GM21529 (cell line): ENCODE data around the gene TNFRSF4.
"Not testable (repeated sequence)": the region's sequence is repeated elsewhere in the genome, so short reads cannot be mapped to it uniquely, and the experiment has no call there.

Experiments used
- ATAC-seq: cut with Tn5 transposase; IDR thresholded peaks from one replicate; pipeline ENCODE4 v1.9.1; 2021; ENCODE audit not compliant: unreplicated experiment

Gene TNFRSF4

DNA sequence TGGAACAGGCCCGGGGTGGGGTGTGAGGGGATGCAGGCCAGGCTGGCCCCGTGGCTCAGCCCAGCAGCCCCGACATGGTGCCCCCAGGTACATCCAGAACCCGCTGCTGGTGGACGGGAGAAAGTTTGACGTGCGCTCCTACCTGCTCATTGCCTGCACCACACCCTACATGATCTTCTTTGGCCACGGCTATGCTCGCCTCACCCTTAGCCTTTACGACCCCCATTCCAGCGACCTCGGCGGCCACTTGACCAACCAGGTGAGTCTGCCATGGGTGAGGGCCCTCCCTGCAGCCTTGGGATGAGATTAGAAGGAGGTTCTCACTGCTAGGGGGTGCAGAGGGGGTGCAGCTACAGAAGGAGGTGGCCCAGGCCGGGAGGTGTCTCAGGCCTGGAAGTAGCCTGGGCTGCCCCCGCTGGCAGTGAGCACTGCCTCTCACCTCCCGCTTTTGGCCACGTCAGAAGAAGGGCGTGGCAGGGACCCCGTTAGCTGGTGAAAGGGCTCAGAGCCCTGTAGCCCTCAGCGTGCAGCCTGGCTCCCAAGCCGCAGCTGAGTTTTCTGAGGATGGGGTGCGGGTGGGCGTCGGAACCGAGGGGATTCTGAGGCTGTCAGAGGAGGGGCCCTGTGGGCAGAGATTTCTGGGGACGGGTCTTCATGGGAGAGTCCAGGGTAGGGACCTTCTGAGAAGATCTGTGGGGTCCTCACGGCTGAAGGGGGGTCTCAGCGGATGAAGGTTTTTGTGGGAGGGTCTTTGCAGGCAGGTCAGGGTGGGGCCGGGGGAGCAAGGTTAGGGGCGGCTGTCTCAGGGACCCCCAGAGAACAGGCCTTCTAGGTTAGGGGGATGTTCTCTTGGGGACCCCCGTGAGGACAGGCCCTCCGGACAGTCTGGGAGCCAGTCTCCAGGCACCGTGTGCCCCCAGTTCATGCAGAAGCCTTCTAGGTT, 29.8 kb downstream of the TNFRSF4 start:
- no peak for ATAC-seq

GRCh38 chr1:1183221-1183747, 30.7 kb downstream of the TNFRSF4 start:
- no peak for ATAC-seq

DNA sequence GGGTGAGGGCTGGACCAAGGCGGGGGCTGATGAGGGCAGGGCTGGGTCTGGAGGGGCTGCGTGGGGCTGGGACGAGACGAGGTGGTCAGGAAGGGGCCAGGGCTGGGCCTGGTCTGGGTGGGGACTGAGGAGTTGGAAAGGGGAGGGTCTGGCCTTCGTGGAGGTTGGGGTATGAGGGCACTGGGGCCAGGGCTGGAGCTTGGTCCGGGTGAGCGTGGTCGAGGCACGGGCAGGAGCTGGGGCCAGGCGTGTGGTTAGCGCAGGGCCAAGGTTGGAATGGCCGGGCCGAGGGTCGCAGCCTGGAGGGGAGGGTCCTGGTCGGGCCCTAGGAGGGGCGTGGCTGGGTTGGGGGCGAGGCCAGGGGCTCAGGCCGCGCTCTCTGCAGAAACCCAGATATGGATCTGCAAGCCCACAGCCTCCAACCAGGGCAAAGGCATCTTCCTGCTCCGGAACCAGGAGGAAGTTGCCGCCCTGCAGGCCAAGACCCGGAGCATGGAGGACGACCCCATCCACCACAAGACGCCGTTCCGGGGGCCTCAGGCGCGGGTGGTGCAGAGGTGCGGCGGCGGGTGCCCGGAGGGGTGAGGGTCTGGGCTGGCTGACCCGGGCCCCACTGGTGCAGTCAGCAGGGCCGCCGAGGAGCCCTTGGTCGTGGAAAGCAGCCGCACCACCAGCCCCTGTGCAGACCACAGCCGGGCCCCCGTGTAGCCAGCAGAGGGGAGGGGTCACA, 31.3 kb downstream of the TNFRSF4 start:
- no peak for ATAC-seq

DNA sequence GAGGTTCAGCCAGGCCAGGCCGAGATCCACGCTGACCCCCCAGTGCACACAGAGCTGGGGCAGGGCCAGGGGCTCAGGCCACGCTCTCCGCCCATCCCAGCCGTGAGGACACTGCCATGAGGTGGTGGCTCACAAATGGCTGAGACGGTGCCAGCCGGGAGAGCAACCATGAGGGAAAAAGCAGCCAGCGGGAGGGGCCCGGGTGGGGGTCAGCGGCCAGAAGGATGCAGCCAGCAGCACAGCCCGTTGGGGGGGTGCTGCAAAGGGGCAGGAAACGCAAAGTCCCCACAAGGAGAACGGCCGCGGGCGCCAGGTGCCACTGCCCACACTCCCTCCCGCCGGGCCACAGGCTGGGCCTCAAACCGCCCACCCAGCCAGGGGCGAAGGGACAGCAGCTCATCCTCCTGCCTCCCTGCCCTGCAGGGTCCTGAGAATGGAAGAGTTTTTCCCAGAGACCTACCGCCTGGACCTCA, 32.0 kb downstream of the TNFRSF4 start:
- no peak for ATAC-seq

DNA sequence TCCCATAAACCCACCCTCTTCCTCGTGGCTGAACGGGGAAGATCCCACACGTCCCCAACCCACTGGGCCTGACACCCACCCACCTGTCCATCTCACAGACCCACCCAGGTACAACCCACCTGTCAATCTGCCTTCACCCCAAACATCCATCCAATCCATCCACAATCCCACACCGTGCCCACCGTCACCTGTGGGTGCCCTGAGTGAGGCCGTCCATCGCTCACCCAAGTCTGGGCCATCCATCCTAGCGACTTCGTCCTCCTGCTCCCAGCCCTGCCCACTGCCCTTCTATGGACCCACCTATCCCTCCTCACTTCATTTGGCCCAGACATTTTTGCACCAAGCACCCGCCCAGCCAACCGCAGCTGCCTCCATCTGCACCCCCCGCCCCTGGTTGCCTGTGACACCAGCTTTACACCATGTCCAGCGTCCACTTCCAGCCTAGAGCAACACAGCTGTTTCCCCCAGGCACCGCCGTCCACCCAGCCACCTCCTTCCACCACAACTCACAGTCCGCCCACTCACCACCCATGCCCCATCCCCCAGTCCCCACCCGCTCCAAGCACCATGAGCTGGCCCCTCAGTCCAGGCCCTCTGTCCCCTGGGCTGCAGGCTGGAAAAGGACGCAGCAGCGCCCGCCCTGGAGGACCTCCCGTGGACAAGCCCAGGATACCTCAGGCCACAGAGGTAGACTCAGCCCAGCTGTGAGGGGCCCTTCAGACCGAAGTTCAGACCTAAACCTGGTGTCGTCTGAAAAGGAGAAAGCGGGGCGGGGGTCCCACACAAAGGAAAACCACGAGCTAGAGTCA, 32.6 kb downstream of the TNFRSF4 start:
- ATAC-seq, result no peak

DNA sequence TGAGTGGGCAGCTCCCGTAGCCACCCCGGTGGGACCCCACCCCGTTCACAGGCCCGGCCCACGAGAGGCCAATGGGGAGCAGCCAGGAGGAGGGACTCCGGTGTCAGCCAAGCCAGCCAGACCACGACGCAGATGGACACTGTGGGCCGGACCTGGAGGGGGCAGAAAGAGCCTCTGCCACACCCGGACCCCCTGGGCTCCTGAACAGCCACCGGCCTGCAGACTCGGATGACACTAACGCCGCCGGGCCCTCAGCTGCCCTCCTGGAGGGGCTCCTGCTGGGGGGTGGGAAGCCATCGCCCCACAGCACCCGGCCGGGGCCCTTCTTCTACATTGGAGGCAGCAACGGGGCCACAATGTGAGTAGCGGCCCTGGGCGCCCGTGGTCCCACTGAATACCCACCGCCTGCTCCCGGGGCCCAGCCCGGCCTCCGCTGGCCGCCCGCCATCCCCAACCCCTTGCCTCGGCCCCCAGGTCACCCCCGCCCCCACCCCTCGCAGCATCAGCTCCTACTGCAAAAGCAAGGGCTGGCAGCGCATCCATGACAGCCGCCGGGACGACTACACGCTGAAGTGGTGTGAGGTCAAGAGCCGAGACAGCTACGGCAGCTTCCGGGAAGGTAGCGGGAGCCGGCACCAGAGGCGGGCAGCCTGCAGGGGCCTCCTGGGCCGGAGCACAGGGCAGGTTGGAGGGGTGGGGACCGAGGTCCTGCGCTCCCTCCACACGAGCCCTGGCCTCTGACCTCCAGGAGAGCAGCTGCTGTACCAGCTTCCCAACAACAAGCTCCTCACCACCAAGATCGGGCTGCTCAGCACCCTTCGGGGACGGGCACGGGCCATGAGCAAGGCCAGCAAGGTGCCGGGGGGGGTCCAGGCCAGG, 33.7 kb downstream of the TNFRSF4 start:
- ATAC-seq, result no peak

- no peak for ATAC-seq
These were observed 34.5 kb downstream of the TNFRSF4 start for GRCh38 chr1:1179346-1179982.

DNA sequence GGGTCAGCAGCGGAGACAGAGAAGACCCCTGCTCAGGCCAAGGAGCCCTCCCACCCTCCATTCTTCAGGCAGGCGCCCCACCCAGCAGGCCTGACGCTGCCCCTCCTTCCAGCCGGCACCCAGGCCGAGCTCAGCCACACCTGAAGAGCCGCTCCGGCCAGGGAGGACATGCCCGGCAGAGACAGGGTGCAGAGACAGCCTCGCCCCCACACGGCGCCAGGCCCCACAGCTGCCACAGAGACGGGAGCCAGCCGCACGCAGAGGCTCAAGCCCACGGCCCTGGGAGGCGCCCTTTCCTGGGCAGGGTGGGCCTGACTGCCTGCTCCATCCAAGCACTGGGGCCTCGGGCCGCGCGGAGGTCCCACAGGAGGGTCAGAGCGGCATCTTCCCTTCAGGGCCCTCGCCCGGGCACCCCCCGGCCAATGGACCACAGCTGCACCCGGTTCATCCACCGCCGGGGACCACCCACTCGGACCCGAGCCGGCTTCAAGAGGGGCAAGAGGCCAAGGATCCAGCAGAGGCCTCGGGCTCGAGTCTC, 35.1 kb downstream of the TNFRSF4 start:
- ATAC-seq, result no peak

DNA sequence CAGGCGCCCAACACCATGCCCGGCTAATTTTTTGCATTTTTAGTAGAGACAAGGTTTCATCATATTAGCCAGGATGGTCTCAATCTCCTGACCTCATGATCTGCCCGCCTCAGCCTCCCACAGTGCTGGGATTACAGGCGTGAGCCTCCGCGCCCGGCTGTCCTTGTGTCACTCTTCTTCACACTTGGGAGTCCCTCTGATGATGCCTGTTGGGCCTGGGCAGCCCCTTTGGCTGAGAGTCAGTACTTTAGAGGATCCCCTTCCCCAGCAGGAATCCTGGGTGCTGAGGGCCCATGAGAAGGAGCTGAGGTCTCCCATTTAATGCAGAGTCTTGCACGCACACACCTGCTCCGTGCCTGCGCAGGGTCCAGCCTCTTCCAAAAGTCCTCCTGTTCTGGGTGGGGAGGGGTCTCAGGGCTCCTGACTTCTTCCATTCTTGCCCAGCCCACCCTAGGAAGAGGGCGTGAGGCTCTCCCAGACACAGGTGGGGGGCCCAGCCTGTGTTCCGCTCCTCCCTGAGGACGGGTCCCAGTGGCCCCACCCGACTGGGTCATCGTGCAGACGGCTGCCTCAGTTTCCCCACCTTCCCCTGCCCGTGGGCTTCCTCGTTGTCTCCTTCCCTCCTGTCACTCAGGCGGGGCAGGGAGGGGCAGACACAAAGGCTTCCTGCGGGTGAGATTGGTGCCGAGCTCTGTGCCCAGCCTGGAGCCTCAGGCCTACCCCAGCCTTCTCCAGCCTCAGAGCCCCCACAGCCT, 36.3 kb downstream of the TNFRSF4 start:
- no peak for ATAC-seq

GRCh38 chr1:1176931-1177330, 37.0 kb downstream of the TNFRSF4 start:
- ATAC-seq, result no peak

- not testable (repeated sequence) for ATAC-seq
These were observed 37.7 kb downstream of the TNFRSF4 start for GRCh38 chr1:1176063-1176761.

- ATAC-seq, result no peak
These were observed 38.5 kb downstream of the TNFRSF4 start for GRCh38 chr1:1175221-1176062.

DNA sequence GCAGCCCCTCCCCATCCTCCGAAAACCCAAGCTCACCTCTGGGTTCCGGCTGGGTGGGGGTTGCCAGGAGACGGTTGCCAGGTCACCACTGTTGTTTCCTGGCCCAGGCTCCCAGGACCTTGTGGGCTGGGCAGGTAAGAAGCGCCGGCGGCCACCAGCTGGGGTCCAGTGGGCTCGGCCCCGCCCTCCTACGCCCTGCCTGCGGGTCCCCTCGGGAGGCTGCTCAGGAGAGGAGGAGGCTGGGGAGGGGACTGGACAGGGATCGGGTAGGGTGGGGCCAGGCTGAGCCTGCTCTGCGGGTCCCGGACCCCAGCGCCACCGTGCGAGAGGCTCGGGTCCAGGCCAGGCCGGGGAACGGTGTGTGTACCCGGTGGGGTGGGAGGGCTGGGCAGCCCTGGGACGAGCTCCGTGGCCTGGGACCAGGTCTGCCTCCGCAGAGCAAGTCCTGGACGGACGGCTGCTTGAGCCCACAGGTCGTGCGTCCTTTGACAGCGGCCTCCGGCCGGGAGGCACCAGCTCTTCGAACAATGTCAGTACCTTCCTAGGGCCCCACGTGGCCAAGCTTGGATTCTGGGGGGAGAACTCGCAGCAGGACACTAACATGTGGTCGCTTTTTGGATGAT, 40.0 kb downstream of the TNFRSF4 start, which contains the start of gene TTLL10:
TSS of gene TTLL10 (plus strand) at position 88 of the 623 bp plus-strand sequence. CDS start 5,336 bp downstream, outside the sequence.
- no peak for ATAC-seq

DNA sequence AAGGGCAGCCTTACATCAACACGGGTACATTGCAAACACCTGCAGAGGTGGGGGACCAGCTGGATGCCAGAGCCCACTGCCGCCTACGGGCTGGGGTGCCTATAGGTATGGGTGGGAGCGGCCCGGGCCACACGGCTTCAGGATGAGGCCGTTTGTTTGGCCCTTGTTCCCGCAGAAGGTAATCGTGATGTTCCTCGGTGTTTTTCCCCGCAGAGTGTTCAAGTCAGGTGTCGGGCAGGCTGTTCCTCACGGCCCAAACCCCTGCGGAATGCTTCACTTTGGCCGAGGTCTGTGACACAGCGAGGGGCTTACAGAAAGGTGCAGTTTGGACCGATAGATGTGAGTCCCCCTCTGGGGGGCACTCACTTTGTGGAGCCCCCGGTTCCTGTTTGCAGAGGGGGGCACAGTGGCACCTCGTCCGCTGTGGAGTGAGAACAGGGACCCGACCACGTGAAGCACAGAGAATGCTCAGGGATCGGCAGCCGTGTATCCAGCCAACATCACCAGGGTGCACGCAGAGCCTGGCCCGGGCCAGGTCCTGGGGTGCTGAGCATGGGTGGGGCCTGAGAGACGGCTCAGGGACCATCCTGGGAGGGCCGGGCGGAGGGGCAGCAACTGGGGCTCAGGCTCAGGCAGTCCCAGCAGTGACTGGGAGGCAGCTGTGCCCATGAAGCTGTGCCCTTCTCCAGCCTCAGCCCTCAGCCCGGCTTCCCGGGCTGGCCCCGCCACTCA, 40.7 kb downstream of the TNFRSF4 start:
- no peak for ATAC-seq

- no peak for ATAC-seq
These were observed 42.2 kb downstream of the TNFRSF4 start for GRCh38 chr1:1171546-1172340.
